ENCODE measurements around the gene GRID2.

DNA sequence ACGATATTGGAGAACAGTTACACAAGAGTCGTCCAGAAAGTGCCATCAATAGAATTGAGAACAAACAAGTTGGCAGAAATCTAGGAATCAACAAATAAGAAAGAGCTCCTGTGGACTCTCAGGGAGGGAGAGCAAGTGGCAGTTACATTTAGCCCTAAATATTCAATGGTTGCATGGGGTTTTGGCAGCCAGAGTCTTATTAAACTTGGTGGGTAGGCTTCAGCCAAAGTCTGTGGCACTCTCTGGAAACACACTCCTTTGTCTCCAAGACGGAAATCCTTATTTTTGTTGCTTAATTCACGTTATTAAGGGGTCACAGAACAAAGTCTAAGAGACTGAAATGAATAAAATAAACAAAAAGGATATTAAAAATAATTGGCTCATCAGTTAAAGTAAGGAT is 782.6 kb downstream of the GRID2 start:
- no peak for TF ChIP-seq MEF2D (tag; conservative IDR thresholded peaks at IDR 0.05; ENCODE audit: low read depth)
- TF ChIP-seq ZNF124 (CRISPR knock-in tag; IDR thresholded peaks at IDR 0.05), result no peak
- no peak for TF ChIP-seq JUN (IDR thresholded peaks at IDR 0.05; ENCODE audit: borderline replicate concordance, low read depth, low read length)
- no peak for TF ChIP-seq JUN (CRISPR knock-in tag; IDR thresholded peaks at IDR 0.05; ENCODE audit: borderline replicate concordance)
- TF ChIP-seq RAD21 (CRISPR knock-in tag; conservative IDR thresholded peaks at IDR 0.05 in 1 of 2, IDR thresholded peaks at IDR 0.05 in 1 of 2), result no peak
- TF ChIP-seq, protein P1, sequence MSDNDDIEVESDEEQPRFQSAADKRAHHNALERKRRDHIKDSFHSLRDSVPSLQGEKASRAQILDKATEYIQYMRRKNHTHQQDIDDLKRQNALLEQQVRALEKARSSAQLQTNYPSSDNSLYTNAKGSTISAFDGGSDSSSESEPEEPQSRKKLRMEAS (CRISPR knock-in tag; IDR thresholded peaks at IDR 0.05), result no peak
- TF ChIP-seq NCOR1 (IDR thresholded peaks at IDR 0.05), result no peak
- TF ChIP-seq HOXB6 (CRISPR knock-in tag; IDR thresholded peaks at IDR 0.05; ENCODE audit: borderline replicate concordance), result no peak
- TF ChIP-seq, protein P2, sequence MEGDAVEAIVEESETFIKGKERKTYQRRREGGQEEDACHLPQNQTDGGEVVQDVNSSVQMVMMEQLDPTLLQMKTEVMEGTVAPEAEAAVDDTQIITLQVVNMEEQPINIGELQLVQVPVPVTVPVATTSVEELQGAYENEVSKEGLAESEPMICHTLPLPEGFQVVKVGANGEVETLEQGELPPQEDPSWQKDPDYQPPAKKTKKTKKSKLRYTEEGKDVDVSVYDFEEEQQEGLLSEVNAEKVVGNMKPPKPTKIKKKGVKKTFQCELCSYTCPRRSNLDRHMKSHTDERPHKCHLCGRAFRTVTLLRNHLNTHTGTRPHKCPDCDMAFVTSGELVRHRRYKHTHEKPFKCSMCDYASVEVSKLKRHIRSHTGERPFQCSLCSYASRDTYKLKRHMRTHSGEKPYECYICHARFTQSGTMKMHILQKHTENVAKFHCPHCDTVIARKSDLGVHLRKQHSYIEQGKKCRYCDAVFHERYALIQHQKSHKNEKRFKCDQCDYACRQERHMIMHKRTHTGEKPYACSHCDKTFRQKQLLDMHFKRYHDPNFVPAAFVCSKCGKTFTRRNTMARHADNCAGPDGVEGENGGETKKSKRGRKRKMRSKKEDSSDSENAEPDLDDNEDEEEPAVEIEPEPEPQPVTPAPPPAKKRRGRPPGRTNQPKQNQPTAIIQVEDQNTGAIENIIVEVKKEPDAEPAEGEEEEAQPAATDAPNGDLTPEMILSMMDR (IDR thresholded peaks at IDR 0.05 in 2 of 3, conservative IDR thresholded peaks at IDR 0.05 in 1 of 3; ENCODE audit: insufficient read depth in 2 of 3, low read depth in 1 of 3, low read length in 3 of 3), result no peak
- TF ChIP-seq, protein P3, sequence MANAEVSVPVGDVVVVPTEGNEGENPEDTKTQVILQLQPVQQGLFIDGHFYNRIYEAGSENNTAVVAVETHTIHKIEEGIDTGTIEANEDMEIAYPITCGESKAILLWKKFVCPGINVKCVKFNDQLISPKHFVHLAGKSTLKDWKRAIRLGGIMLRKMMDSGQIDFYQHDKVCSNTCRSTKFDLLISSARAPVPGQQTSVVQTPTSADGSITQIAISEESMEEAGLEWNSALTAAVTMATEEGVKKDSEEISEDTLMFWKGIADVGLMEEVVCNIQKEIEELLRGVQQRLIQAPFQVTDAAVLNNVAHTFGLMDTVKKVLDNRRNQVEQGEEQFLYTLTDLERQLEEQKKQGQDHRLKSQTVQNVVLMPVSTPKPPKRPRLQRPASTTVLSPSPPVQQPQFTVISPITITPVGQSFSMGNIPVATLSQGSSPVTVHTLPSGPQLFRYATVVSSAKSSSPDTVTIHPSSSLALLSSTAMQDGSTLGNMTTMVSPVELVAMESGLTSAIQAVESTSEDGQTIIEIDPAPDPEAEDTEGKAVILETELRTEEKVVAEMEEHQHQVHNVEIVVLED (CRISPR knock-in tag; IDR thresholded peaks at IDR 0.05), result no peak
